GM21786 (cell line): ENCODE results near the gene GALNT2.

Experiments
- ATAC-seq: cut with Tn5 transposase; IDR thresholded peaks from one replicate; pipeline ENCODE4 v1.9.1; 2021; ENCODE audit not compliant: unreplicated experiment

GALNT2 gene

DNA sequence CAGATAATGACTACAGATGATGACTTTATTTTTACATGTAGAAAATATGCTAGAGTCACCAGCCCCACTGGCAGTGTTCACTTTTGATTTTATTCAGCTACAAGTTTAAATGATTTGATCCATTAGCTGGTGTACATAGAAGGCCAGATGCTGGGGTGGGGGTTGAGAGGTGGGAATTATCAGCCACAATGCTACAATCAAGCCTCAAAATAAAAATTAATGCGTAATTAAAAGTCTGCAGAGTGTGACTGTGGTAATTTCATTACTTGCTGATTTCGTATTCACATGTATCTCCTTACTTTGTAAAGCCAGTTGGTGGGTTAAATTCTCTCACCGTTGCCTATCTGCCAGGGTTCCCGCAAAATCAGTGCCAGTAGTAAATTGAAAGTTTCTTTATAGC is 109.3 kb downstream of the GALNT2 start:
- no peak for ATAC-seq

DNA sequence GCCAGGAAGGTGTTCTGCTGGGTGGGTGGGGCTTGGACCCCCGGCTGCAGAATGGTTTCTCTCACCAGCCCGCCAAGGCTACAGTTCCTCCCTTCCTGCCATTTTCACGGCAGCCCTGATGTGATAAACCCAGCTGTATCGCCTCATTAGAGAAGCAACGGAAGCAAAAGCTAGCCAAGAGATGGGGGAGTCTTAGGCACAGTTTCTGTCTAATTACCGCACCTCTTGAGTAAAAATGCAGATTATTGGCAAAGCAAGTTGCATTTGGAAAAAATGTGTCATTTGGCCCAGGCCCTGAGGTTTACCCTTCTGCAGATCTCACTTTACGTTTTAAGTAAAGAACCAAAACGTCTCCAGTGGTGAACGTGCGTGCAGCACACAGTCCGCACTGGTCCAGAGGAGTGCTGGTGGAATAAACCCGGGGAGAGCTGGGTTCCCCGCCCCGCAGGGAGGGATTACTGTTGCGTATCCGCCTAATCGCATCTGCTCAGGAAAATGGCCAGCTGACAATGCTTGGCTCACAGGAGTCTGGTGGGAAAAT is 109.9 kb downstream of the GALNT2 start:
- no peak for ATAC-seq

DNA sequence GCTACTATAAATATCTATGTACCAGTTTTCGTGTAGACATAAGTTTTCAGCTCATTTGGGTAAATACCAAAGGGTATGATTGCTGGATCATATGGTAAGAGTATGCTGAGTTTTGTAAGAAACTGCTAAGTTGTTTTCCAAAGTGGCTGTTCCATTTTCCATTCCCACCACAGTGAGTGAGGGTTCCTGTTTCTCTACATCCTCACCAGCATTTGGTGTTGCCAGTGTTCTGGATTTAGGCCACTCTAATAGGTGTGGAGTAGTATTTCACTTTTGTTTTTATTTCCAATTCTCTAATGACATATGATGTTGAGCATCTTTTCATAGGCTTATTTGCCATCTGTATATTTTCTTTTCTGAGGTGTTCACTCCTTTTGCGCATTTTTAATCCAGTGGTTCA is 112.2 kb downstream of the GALNT2 start:
- no peak for ATAC-seq

DNA sequence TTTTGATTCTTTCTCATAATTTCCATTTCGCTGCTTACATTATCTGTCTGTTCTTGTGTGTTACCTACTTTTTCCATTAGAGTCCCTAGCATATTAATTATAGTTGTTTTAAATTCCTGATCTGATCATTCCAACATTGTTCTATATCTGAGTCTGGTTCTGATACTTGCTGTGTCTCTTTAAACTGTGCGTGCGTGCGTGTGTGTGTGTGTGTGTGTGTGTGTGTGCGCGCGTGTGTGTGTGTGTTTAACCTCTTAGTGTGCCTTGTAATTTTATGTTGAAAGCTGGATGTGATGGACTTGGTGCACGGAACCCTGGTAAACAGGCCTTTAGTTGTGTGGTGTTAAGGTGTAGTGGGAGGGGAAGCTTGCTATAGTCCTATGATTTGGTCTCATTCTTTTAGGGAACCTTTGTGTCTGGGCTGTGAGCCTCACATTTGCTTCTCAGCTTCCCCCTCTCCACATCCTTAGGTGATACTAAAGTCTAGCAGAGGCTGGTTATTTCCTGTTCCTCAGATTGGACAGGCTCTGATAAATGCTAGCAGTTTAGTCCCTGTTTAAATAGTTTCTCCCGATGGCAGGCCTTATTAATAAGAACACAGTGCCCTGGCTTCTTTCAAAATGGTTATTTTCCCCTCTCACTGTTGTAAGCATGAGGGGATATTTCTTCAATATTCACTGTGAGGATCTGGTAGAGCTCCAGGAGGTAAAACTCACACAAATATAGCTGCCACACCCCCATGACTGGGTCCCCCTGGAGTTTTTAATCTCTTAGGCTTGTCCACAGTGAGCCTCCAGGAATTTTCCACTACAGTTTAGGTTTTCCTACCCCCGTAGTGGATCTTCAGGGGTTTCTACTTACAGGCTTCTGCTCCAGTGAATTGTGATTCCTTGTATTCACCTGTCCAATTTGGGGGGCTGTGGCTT is 118.3 kb downstream of the GALNT2 start:
- ATAC-seq = no peak

DNA sequence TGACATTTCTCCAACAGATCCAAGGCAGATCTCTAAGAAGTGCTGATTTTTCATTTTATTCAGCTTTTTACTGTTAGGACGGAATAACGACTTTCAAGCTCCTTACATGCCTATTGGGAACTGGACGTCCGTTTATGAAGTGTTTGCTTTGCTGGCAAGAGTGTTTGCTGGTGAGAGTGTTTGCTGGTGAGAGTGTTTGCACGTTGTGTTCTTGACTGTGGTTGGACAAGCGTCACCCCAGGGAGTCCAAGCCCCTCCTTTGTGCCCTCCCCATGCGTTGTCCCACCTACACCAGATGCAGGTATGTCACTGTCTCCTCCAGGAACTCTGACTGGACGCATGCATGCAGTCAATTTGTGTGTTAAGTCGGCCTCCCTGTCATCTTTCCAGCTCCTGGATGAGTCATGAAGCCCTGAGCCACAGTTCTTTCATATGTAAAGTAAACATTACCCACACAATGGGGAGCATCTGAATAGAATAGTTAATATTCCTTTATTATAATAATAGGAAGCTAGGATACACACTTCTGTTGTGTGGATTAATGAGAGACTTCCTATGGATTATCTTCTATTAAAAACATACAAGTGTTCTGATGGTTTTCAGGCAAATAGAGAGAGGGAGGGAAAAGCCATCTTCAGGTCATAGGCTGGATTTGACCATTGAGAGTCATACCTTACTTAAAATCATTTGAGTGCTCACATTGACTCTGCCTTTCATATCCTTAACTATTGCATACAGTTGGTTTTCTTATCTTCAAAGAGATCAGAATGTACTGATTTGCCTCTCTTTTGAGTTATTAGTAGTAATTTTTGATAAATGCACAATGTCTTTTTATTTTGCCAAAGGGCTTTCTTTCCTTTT is 119.2 kb downstream of the GALNT2 start:
- ATAC-seq = no peak

DNA sequence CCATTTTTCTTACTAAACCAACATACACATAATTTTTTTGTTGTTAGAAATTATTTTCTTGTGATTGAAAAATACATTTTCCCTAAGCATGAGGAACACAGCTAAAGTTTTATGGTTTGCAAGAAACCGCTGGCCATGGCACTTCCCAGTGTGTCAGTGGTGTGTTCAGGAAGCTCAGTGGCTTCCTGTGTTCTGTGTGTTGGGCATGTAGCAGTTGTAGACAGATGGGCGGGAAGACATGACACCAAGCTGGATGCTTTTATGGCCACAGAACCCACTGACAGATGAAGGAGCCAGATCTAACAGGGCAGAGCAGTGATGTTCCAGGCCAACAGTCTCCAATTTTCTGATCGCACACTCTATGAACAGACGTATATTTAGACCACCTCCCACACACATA is 119.8 kb downstream of the GALNT2 start:
- ATAC-seq = no peak

DNA sequence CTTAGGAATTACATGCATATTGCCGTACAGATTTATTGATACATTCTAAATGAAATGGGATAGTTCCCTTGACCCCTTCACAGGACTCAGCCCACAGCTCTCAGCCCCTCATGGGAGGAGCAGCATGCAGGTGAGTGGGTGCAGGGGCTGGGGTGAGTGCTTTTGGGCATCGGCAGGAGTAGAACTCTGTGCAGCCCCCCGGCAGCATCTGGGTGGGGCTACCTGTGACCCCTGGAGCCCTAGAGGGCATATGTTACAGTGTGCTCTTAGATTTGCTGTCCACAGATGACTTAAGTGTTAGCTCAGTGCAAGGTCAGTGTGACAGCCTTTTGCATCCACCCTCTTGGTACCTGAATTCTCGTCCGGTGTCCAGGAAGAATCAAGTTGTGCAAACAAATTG is 120.3 kb downstream of the GALNT2 start:
- ATAC-seq = no peak

DNA sequence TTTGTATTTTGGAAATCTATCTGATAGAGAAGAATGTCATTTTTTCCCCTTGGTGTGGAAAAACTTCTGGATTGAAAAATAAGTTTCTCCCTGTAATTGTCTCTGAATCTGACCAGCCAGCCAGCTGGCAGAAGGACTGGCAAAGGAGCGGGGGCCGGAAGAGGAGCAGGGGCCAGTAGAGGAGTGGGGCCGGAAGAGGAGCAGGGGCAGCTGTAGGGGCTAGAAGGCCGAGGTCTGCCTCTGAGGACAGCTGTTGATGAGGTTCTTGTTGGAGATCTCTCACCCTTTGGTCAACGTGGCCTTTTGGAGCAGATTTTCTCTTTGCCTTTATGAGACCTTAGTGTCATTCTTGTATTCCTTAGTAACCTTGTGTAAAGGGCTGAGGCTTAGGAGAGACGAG is 121.8 kb downstream of the GALNT2 start:
- no peak for ATAC-seq

DNA sequence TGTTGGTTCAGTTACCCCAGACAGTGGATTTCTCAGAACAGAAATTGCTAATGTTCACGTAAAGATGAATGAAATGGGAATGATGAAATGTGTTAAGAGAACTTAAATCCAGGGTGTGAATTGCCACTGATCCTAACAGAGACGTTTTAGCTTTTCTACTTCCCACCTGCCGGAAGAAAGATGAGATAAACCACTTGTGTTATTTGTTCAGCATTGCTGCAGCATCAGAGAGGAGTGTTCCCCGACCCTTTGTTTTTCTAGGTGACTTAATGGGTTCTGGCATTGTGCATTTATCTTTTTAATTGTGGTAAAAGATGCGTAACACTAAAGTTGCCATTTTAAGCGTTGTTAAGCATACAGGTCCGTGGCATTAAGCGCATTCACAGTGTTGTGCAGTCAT is 122.3 kb downstream of the GALNT2 start:
- ATAC-seq = no peak

DNA sequence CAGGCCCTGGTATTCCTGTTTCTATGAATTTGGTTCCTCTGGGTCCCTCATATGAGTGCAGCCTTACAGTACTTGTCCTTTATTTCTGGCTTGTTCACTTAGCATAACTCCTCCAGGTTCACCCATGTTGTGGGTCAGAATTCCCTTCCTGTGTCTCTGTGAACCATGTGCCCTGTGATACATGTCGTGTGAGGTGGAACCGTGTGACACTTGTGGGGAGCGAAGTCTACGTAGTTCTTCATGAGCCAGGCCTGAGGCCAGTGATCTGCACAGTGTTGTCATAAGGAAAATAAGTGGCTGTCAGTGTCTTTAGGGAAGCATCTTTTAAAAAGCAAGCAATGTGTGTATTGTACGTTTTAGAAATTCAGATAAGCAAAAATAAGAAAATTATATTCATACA is 122.8 kb downstream of the GALNT2 start:
- ATAC-seq = no peak

DNA sequence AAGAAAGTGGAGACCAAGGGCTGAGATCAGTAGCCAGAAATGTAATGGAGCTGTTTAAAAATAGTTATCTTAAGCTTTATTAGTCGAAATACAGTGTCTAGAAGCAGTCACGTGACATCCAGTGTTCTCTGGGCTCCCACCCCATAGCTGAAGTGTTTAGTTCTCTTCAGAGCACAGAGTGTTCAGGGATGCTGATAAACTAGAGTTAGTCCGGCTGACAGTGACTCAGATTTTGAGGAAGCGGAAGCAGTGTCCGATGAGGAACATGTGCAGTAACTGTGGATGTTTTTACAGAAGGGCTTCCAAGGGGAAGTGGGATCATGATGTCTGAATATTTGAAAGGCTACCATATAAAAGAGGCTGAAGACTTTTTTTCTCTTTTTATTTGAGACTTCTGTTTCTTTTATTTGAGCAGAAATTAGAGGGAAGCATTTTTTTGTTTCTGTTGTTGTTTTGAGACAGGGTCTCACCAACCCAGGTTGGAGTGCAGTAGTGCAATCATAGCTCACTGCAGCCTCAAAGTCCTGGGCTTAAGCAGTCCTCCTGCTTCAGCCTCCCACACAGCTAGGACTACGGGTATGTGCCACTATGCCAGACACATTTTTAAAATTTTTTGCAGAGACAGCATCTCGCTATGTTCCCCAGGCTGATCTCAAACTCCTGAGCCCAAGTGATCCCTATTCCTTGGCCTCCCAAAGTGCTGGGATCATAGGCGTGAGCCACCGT is 124.2 kb downstream of the GALNT2 start:
- ATAC-seq = no peak

DNA sequence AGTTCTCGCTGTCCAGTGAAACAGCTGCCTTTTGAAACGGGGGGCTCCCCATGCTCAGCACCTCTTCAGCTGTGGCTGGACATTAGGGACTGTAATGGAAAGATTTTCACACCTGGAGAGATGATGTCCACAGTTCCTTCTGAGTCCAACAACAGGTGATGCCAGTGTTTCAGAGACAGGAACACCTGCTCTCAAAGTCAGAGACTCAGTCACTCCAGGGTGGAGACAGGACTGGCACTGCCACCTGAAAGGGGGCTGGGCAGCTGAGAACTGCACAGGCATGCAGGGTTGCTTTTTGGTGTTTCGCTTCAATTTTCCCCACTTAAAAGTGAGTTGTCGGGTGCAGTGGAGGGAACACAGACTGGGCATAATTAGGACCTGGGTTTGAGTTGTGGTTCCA is 124.8 kb downstream of the GALNT2 start:
- no peak for ATAC-seq

DNA sequence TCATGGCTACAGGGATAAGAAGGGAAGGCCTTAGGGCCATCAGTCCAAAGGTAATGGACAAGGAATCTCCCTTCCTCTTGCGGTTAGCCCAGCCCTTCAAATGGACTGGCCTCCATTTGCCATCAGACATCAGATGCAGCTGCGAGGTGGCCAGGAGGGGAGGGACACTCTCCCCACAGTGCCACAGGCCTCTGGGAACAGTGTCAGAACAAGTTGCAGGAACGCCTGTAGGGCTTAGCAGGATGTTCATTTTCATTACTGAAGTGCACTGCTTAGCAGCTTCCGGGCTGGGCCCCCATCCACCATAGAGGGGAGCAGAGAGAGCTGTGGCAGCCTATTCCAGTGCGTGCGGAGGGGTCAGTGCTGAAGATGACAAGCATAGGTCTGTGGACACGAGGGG is 127.5 kb downstream of the GALNT2 start:
- no peak for ATAC-seq

DNA sequence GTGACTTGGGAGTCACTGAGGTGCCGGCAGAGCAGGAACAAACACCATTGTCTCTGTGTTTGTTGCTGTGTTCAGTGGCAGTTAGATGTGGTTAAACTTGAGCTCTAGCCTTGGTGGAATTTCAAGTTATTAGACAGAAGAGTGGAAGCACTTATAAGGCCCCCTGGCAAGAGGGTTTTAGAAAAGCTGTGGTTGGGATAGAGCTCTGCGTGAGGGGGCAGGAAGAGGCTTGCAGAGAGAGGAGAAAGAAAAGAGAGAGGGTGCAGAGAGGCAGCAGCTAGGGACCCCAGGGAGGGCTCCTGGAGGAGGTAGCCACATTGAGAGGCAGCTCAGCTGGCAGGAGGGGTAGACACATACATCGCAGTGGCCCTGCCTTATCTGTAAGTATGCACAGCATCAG is 128.2 kb downstream of the GALNT2 start:
- ATAC-seq = no peak

DNA sequence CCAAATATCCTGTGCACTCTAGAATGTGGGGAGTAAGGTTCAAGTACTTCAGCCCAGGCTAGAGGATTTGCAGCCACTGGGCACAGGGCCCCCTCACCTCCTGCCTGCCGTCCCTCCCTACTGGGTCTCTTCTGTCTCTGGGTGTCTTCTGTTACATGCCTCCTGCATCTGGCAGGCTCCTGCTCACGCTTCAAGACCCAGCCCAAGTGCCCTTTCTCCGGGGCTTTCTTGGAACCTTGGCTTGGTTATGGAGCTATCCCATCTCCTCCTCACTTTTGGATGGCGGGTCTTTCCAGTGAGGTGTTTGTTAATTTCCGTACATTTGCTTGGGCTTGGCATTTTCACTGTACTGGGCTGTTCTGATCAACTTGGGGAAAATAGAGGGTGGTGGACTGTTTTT is 129.0 kb downstream of the GALNT2 start:
- ATAC-seq = no peak

DNA sequence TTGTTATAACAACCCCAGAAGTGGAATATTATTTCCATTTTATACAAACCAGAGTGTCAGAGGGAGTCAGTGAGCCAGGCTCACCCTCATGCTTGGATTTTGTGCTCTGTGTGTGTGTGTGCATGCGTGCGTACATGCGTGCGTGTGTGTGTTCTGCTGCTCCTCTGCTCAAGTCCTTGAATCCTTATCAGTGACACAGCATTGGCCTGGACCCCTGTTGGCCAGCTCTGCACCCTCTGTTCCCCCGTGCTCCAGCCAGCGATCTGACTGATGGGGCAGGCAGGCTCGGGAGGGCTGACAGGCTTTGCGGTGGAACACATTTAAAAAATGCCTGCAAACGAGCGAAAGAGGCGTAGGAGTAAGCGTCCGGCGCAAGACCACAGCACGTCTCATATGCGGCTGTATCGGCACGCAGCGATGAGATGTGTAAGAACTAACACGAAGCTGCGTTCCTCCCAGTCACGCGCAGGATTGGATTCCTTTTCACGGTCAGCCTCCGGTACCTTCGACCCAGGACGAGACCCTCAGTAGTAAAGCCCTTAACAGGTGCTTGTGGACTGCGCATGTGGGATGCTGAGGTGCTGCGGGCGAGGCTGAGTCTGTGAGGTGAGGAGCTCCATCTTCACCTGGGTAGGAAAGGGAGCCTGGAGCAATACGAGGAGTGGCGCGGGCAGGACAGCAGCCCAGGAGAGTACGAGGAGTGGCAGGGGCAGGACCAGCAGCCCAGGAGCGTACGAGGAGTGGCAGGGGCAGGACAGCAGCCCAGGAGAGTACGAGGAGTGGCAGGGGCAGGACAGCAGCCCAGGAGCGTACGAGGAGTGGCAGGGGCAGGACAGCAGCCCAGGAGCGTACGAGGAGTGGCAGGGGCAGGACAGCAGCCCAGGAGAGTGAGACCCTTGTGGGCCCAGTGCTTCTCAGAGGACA is 130.9 kb downstream of the GALNT2 start:
- no peak for ATAC-seq

DNA sequence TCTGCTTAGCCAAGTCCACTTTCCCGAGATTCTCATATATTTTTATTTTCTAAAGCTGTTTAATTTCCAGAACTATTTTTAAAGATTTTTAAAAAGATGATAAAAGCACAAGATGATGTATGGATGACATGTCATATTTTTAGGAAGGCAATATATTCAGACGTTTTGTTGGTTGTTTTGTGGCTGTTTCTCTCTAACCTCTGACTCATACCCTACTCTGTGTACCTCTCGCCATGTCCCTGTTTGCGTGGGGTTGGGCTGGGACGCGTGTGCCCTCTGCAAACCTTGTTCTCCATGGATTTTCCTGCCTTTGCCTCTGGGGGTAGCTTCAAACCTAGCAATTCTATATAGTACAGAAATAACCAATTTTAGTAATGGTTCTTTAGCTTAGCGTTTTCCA is 132.0 kb downstream of the GALNT2 start:
- no peak for ATAC-seq

DNA sequence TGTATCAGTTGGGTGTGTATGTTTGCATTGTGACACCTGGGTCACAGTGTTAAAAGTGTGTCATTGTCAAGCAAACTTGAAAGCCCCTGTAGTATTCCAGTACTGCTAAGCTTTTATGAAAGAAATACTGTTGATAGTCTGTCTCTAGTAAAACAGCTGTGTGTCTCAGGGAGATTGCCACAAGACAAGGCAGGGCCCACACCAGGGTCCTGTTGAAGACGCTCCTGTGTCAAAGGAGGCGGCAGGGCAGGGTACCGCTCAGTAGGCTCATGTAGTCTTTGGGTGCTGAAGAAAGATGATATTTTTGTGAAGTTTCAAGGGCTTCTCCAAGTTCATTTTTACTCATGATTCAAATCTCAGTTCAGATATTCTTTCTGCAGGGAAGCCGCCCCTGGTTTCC is 132.5 kb downstream of the GALNT2 start:
- no peak for ATAC-seq

DNA sequence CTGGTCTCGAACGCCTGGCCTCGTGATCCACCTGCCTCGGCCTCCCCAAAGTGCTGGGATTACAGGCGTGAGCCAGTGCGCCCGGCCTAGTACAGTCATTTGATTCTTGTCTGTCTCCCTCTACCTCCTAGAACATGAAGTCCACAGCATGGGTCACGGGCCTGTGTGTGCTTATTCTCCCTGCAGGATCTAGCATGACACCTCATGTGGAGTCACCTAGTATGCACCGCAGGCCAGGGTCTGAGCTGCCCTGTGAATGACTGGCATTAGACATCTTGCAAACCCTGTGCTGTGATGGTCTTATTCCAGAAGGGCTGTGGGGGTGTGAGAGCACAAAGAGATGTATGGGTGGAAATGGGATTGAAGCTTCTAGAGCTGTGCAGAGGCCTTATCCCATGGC is 133.2 kb downstream of the GALNT2 start:
- ATAC-seq = no peak

DNA sequence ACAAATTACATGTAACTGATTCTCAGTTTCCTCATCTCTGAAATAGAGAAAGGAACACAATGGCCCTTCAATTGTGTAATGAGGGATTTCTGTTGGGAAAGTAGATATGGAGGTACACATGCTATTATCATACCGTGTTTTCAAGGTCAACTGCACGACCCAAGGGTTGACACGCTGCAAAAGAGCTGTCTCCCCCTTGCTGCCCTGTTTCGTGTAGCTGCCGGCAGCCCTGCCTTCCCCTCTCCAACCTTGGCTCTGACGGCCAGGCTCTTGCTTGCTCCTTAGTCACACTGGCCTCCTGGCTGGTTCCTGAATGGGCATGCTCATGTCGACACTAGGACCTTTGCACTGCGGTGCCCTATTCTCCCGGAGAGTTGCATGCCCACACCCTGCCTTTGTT is 134.4 kb downstream of the GALNT2 start:
- no peak for ATAC-seq
